HT1080 (cell line): ENCODE measurements around the gene ACOX3. TPM values are rescaled to one million over a fixed set of nuclear protein-coding genes. Genes with fewer than 3 reads are reported as not detected.
"Not testable (repeated sequence)": the region's sequence is repeated elsewhere in the genome, so short reads cannot be mapped to it uniquely, and the experiment has no call there.

ENCODE experiments used
- DNase-seq: peaks from one replicate; pipeline ENCODE4 v3.0.0-alpha.2; 2015; ENCODE audit warnings: low read depth
- total RNA-seq: library from RNA; depleted of rRNA; stranded (reverse); fragments of >200 nt; shearing (Covaris generic); gene quantifications from 2 replicates; pipeline ENCODE4 v1.2.3, GENCODE V29; 2014

Gene ACOX3
- total RNA-seq, 1 experiment from 2014 or later = 16.6 TPM

GRCh38 chr4:8435656-8436121 is 4.8 kb downstream of the ACOX3 start:
- DNase-seq = no peak

- no peak for DNase-seq
These were observed 6.1 kb downstream of the ACOX3 start for GRCh38 chr4:8434251-8435073.

- no peak for DNase-seq
These were observed 7.4 kb downstream of the ACOX3 start for GRCh38 chr4:8433136-8433535.

- no peak for DNase-seq
These were observed 9.0 kb downstream of the ACOX3 start for GRCh38 chr4:8431553-8431952.

- peak; percentile 84 for DNase-seq
These were observed 12.0 kb downstream of the ACOX3 start for GRCh38 chr4:8428288-8429097.

GRCh38 chr4:8427761-8428287 is 12.7 kb downstream of the ACOX3 start:
- peak; percentile 37 for DNase-seq

GRCh38 chr4:8427262-8427661 is 13.3 kb downstream of the ACOX3 start:
- DNase-seq = no peak

GRCh38 chr4:8422786-8423185 is 17.7 kb downstream of the ACOX3 start:
- no peak for DNase-seq

GRCh38 chr4:8422327-8422726 is 18.2 kb downstream of the ACOX3 start:
- DNase-seq = no peak

- not testable (repeated sequence) for DNase-seq
These were observed 20.4 kb downstream of the ACOX3 start for GRCh38 chr4:8420151-8420550.

GRCh38 chr4:8419222-8420041 is 21.1 kb downstream of the ACOX3 start:
- no peak for DNase-seq

- DNase-seq = no peak
These were observed 23.4 kb downstream of the ACOX3 start for GRCh38 chr4:8417071-8417614.

GRCh38 chr4:8414377-8414776 is 26.1 kb downstream of the ACOX3 start:
- DNase-seq = peak; percentile 55

GRCh38 chr4:8412288-8412687 is 28.2 kb downstream of the ACOX3 start:
- no peak for DNase-seq

- no peak for DNase-seq
These were observed 29.0 kb downstream of the ACOX3 start for GRCh38 chr4:8411351-8412180.

GRCh38 chr4:8410641-8411271 is 29.8 kb downstream of the ACOX3 start:
- peak; percentile 72 for DNase-seq

- DNase-seq = no peak
These were observed 30.4 kb downstream of the ACOX3 start for GRCh38 chr4:8410066-8410625.

GRCh38 chr4:8409264-8410065 is 31.1 kb downstream of the ACOX3 start:
- DNase-seq = peak; percentile 30
